ENCODE data around the gene PCED1B. TPM values are rescaled to one million over a fixed set of nuclear protein-coding genes. Genes with fewer than 3 reads are reported as not detected.

Gene PCED1B
- total RNA-seq, 2 donors from 2014 or later, result 0.87 to 46.9 TPM

- Histone ChIP-seq H3K4me1 (replicated peaks) (no peaks in the 10 kb centered on the region), H3K4me3 (no peak overlapping the region), H3K27me3 (replicated peaks; ENCODE audit: insufficient read depth) (no peaks in the 10 kb centered on the region), H3K36me3 (no peaks in the 10 kb centered on the region), H3K9me3 (no peaks in the 10 kb centered on the region), H3K27ac (no peak overlapping the region)
- no peak for TF ChIP-seq CTCF (IDR thresholded peaks at IDR 0.05)
- WGBS, result 87% methylated on average over 17 of the region's 17 CpGs
- intact Hi-C loops (cut with DNase I), result loop anchor here (5.0 kb wide), 3 partner anchors 40 to 320 kb away; no protein-coding TSS in a partner anchor
- DNase-seq (ENCODE audit: low spot score), result no peak
These were observed 2.0 kb upstream of the PCED1B start for GRCh38 chr12:47077206-47078085.

- Histone ChIP-seq H3K4me3 (no peak overlapping the region), H3K27ac (no peak overlapping the region), H3K27me3 (replicated peaks; ENCODE audit: insufficient read depth) (no peaks in the 10 kb centered on the region), H3K9me3 (no peaks in the 10 kb centered on the region), H3K4me1 (replicated peaks) (no peaks in the 10 kb centered on the region), H3K36me3 (no peaks in the 10 kb centered on the region)
- WGBS, result 95% methylated on average over 8 of the region's 8 CpGs
- intact Hi-C loops (cut with DNase I), result loop anchor here (5.0 kb wide), 3 partner anchors 41 to 319 kb away; no protein-coding TSS in a partner anchor
- no peak for TF ChIP-seq CTCF (IDR thresholded peaks at IDR 0.05)
- TF ChIP-seq POLR2AphosphoS5 (IDR thresholded peaks at IDR 0.05), result no peak
- no peak for TF ChIP-seq POLR2A (IDR thresholded peaks at IDR 0.05)
- DNase-seq (ENCODE audit: low spot score), result no peak
These were observed 1.4 kb upstream of the PCED1B start for GRCh38 chr12:47078086-47078395.

- H3K4me3 ChIP-seq, result peak overlapping the region; percentile 57 to 61
- H3K36me3 ChIP-seq, result no peaks in the 10 kb centered on the region
- H3K4me1 ChIP-seq (replicated peaks), result no peaks in the 10 kb centered on the region
- no peaks in the 10 kb centered on the region for H3K27me3 ChIP-seq (replicated peaks; ENCODE audit: insufficient read depth)
- TF ChIP-seq POLR2AphosphoS5 (IDR thresholded peaks at IDR 0.05), result no peak
- peak; percentile 50 for TF ChIP-seq POLR2A (IDR thresholded peaks at IDR 0.05)
- 5% methylated on average over 17 of the region's 17 CpGs for WGBS
- H3K27ac ChIP-seq, result peak overlapping the region; percentile 77 to 80
- peak; percentile 35 for DNase-seq (ENCODE audit: low spot score)
- intact Hi-C loops (cut with DNase I), result loop anchor here (5.0 kb wide), 3 partner anchors 42 to 318 kb away; no protein-coding TSS in a partner anchor
- H3K9me3 ChIP-seq, result no peaks in the 10 kb centered on the region
These were observed 521 bp upstream of the PCED1B start for GRCh38 chr12:47078733-47079467.

- Histone ChIP-seq H3K27ac (peak overlapping the region; percentile 77 to 80), H3K27me3 (replicated peaks; ENCODE audit: insufficient read depth) (no peaks in the 10 kb centered on the region), H3K9me3 (no peaks in the 10 kb centered on the region), H3K4me1 (replicated peaks) (no peaks in the 10 kb centered on the region), H3K36me3 (no peaks in the 10 kb centered on the region), H3K4me3 (peak overlapping the region; percentile 57 to 61)
- peak; percentile 33 for DNase-seq (ENCODE audit: low spot score)
- TF ChIP-seq POLR2AphosphoS5 (IDR thresholded peaks at IDR 0.05) (no peak), CTCF (IDR thresholded peaks at IDR 0.05) (no peak)
- WGBS, result 0% methylated on average over 36 of the region's 49 CpGs
- intact Hi-C loops (cut with DNase I), result loop anchor here (5.0 kb wide), 3 partner anchors 43 to 317 kb away; no protein-coding TSS in a partner anchor
These were observed 732 bp downstream of the PCED1B start for GRCh38 chr12:47079981-47080724.
